GM18867 (cell line): ENCODE measurements around the gene ZBTB22.

Source experiments
- ATAC-seq: cut with Tn5 transposase; IDR thresholded peaks from one replicate; pipeline ENCODE4 v1.9.1; 2021; ENCODE audit warnings: mild to moderate bottlenecking, moderate library complexity; ENCODE audit not compliant: unreplicated experiment

The ZBTB22 gene

GRCh38 chr6:33305052-33305451, 12.5 kb downstream of the ZBTB22 start:
- ATAC-seq = no peak

GRCh38 chr6:33304216-33304615, 13.3 kb downstream of the ZBTB22 start:
- no peak for ATAC-seq

- ATAC-seq = no peak
These were observed 15.7 kb downstream of the ZBTB22 start for GRCh38 chr6:33301877-33302276.

GRCh38 chr6:33299237-33299944, 18.2 kb downstream of the ZBTB22 start:
- peak; percentile 69 for ATAC-seq

GRCh38 chr6:33298773-33299236, 18.7 kb downstream of the ZBTB22 start, which contains the start of gene RGL2:
TSS of gene RGL2 (minus strand) at chr6:33298942. CDS start at chr6:33298610, 332 bp downstream.
- peak; percentile 31 for ATAC-seq

- no peak for ATAC-seq
These were observed 19.4 kb downstream of the ZBTB22 start for GRCh38 chr6:33297956-33298772.

- ATAC-seq = no peak
These were observed 20.1 kb downstream of the ZBTB22 start for GRCh38 chr6:33297406-33297955.

- no peak for ATAC-seq
These were observed 20.6 kb downstream of the ZBTB22 start for GRCh38 chr6:33296797-33297405.

GRCh38 chr6:33295621-33296369, 21.7 kb downstream of the ZBTB22 start:
- ATAC-seq = no peak

- no peak for ATAC-seq
These were observed 23.3 kb downstream of the ZBTB22 start for GRCh38 chr6:33294086-33294823.

- no peak for ATAC-seq
These were observed 24.4 kb downstream of the ZBTB22 start for GRCh38 chr6:33292996-33293682.

- ATAC-seq = no peak
These were observed 27.1 kb downstream of the ZBTB22 start for GRCh38 chr6:33290459-33290858.

GRCh38 chr6:33289784-33290315, 27.7 kb downstream of the ZBTB22 start:
- ATAC-seq = peak; percentile 1

- ATAC-seq = peak; percentile 84
These were observed 28.4 kb downstream of the ZBTB22 start, which contains the start of the genes PFDN6 and WDR46 for GRCh38 chr6:33288921-33289783. TSS of gene PFDN6 (plus strand) at chr6:33289601. CDS start at chr6:33289857, 256 bp downstream. TSS of gene WDR46 (minus strand) at chr6:33289239. CDS start at chr6:33289170, 69 bp downstream.

GRCh38 chr6:33288141-33288920, 29.2 kb downstream of the ZBTB22 start:
- no peak for ATAC-seq

- no peak for ATAC-seq
These were observed 30.3 kb downstream of the ZBTB22 start for GRCh38 chr6:33286946-33287914.
